Tibial artery (tissue), 4 donors: ENCODE measurements around the gene MAPK8.

Source experiments
- DNase-seq, 2 donors: peaks; one replicate each; pipeline ENCODE4 v3.0.0-alpha.2; 2019
- H3K27ac ChIP-seq, 2 donors: fragments of 200-600 bp; sonication (generic) in 1 of 2; 1 replicate in 1 of 2; 2 replicates in 1 of 2; pipeline ENCODE4 v1.5.1; 2018 to 2019; ENCODE audit warnings: mild to moderate bottlenecking in 1 of 2
- H3K27me3 ChIP-seq, 2 donors: fragments of 200-600 bp; sonication (generic) in 1 of 2; one replicate each; pipeline versions ENCODE4 v1.5.1 to v1.6.0; 2016 to 2019
- H3K36me3 ChIP-seq, 3 donors: fragments of 200-600 bp; sonication (generic) in 2 of 3; one replicate each; pipeline ENCODE4 v1.5.1; 2016 to 2019; ENCODE audit warnings: mild to moderate bottlenecking in 2 of 3
- H3K4me1 ChIP-seq, 4 donors: fragments of 200-600 bp; sonication (generic) in 2 of 4; 1 replicate in 3 of 4; 2 replicates in 1 of 4; pipeline ENCODE4 v1.5.1; 2016 to 2019
- H3K4me3 ChIP-seq, 2 donors: fragments of 200-600 bp; sonication (generic) in 1 of 2; 1 replicate in 1 of 2; 2 replicates in 1 of 2; pipeline ENCODE4 v1.5.1; 2018 to 2019; ENCODE audit warnings: mild to moderate bottlenecking in 2 of 2
- H3K9me3 ChIP-seq, 3 donors: fragments of 200-600 bp; sonication (generic) in 1 of 3; one replicate each; pipeline ENCODE4 v1.5.1; 2016 to 2019
- CTCF ChIP-seq, 2 experiments: fragments of 200-600 bp in 1 of 2; fragments of 450-650 bp in 1 of 2; IDR thresholded peaks; one replicate each; pipeline ENCODE4 v1.5.1; 2017 to 2019; ENCODE audit warnings: antibody characterized with exemption in 2 of 2, mild to moderate bottlenecking in 1 of 2, moderate library complexity in 1 of 2
- intact Hi-C: fragments of 100-400 bp; cut with DNase I; formaldehyde crosslinking; loops from one replicate; pipeline ENCODE4 v1.15.0; 2023; ENCODE audit warnings: low total_unique reads

The MAPK8 gene

GRCh38 chr10:48412081-48412480 is 105.6 kb downstream of the MAPK8 start:
- H3K27ac ChIP-seq = no peak overlapping the region
- H3K27me3 ChIP-seq = no peaks in the 10 kb centered on the region
- peaks cover 0 to 5% (median 0%) of the 10 kb centered on the region in 4 donors for H3K4me1 ChIP-seq
- no peak for TF ChIP-seq CTCF (IDR thresholded peaks at IDR 0.05)
- no peak overlapping the region for H3K4me3 ChIP-seq
- intact Hi-C loops = no loop called here
- peaks cover 40 to 44% (median 42%) of the 10 kb centered on the region in 3 donors for H3K36me3 ChIP-seq
- peaks cover 0 to 19% (median 14%) of the 10 kb centered on the region in 3 donors for H3K9me3 ChIP-seq
- DNase-seq = no peak

DNA sequence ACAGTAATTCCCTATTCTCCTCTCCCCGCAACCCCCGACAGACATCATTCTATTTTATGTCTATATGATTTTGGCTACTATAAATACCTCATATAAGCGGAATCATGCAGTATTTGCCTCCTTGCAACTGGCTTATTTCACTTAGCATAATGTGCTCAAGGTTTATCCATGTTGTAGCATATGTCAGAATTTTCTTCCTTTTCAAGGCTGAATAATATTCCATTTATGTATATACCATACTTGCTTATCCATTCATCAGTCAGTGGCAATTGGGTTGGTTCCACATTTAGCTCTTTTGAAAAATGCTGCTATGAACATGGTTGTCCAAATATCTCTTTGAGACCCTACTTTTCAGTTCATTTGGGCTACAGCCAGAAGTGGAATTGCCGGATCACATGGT is 106.5 kb downstream of the MAPK8 start:
- DNase-seq = no peak
- Histone ChIP-seq H3K4me1 (peaks cover 0 to 5% (median 0%) of the 10 kb centered on the region in 4 donors), H3K9me3 (peaks cover 0 to 19% (median 14%) of the 10 kb centered on the region in 3 donors), H3K4me3 (no peak overlapping the region), H3K27me3 (no peaks in the 10 kb centered on the region), H3K27ac (no peak overlapping the region), H3K36me3 (peaks cover 40 to 44% (median 42%) of the 10 kb centered on the region in 3 donors)
- TF ChIP-seq CTCF (IDR thresholded peaks at IDR 0.05) = no peak
- intact Hi-C loops = no loop called here

DNA sequence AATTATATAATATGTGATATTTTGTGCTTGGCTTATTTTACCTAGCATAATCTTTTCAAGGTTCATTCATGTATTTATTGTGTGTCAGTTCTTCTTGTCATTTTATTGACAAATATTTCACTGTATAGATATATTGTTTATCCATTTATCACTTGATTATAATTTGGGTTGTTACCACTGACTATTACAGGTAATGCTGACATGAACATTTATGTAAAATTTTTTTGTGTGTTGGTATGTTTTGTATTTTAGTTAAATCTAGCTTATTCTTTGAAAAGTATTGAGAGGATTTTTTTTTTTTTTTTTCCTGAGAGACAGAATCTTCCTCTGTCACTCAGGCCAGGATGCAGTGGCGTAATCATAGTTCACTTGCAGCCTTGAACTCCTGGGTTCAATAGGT is 107.7 kb downstream of the MAPK8 start:
- H3K27me3 ChIP-seq = no peaks in the 10 kb centered on the region
- no peak overlapping the region for H3K27ac ChIP-seq
- no peak for DNase-seq
- intact Hi-C loops = no loop called here
- H3K4me1 ChIP-seq = peaks cover 0 to 5% (median 0%) of the 10 kb centered on the region in 4 donors
- H3K4me3 ChIP-seq = no peak overlapping the region
- no peak for TF ChIP-seq CTCF (IDR thresholded peaks at IDR 0.05)
- peaks cover 0 to 19% (median 14%) of the 10 kb centered on the region in 3 donors for H3K9me3 ChIP-seq
- peaks cover 34 to 38% (median 35%) of the 10 kb centered on the region in 3 donors for H3K36me3 ChIP-seq

DNA sequence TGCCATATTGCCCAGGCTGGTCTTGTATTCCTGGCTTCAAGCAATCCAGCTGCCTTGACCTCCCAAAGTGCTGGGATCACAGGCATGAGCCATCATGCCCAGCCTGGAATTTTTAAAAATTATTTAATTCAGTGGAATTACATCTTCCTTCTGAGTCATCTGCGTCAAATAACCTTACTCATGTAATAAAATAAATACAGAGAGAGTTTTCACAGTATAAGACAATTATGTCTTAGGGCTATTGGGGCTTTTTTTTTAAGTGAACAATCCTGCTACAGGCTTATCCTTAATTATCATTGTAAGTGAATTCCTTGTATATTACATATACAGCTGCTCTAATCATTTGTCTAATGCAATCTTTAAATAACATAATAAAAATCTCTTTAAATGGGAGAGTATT is 108.3 kb downstream of the MAPK8 start:
- peaks cover 34% of the 10 kb centered on the region in 3 donors for H3K36me3 ChIP-seq

DNA sequence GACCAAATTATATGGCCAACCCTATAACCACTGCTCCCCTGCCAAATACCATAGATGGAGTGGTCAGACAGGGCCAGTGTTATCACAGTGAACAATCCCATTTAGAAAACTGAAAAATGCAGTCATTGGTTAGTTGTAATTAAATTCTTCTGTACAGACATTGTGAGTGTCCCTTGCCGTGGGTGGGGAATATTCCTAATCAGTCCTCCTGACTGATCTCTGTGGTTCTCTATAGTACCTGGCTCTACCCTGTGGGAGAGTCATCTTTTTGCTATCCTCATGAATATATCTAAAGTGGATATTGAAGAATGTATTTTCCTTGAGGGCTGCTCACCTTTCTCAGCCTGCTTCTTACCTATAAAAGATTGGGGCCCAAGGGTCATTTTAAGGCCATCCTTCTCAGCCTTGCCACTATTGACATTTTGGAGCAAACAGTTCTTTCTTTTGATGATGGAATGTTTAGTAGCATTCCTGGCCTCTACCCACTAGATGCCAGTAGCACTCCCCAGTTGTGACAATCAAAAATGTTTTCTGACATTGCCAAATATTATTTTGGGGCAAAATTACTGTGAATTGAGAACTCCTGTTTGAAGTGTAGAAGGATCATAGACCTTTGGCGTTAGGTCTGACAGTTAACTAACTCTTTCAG is 110.2 kb downstream of the MAPK8 start:
- Histone ChIP-seq H3K4me3 (no peak overlapping the region), H3K4me1 (peaks cover 0 to 18% (median 0%) of the 10 kb centered on the region in 4 donors), H3K27ac (no peak overlapping the region), H3K36me3 (peaks cover 15 to 16% (median 16%) of the 10 kb centered on the region in 3 donors), H3K9me3 (peaks cover 0 to 14% (median 12%) of the 10 kb centered on the region in 3 donors), H3K27me3 (no peaks in the 10 kb centered on the region)
- no peak for TF ChIP-seq CTCF (IDR thresholded peaks at IDR 0.05)
- intact Hi-C loops = no loop called here
- no peak for DNase-seq

More for the DNA sequence above, 108.3 kb downstream of the MAPK8 start:
- peaks cover 0 to 19% (median 14%) of the 10 kb centered on the region in 3 donors for H3K9me3 ChIP-seq
- no peaks in the 10 kb centered on the region for H3K27me3 ChIP-seq
- intact Hi-C loops = no loop called here
- no peak for DNase-seq
- H3K4me1 ChIP-seq = peaks cover 0 to 5% (median 0%) of the 10 kb centered on the region in 4 donors
- TF ChIP-seq CTCF (IDR thresholded peaks at IDR 0.05) = no peak
- no peak overlapping the region for H3K27ac ChIP-seq
- no peak overlapping the region for H3K4me3 ChIP-seq
